ENCODE results near the gene GFI1B. TPM values are rescaled to one million over a fixed set of nuclear protein-coding genes. Genes with fewer than 3 reads are reported as not detected.

The GFI1B gene
- total and polyA plus RNA-seq, 10 of the 15 experiments (the other 5 are each of a cell fraction or from before 2014, with no cell fraction given) = 0.04 to 0.11 (median 0.05) TPM; not detected in 7

- TF ChIP-seq PBX3 (IDR thresholded peaks at IDR 0.05; ENCODE audit: insufficient replicate concordance, low read depth, low read length) (no peak), ZBTB40 (IDR thresholded peaks at IDR 0.05; ENCODE audit: borderline replicate concordance) (peak; percentile 98), POLR2AphosphoS2 (IDR thresholded peaks at IDR 0.05; ENCODE audit: low read depth, low read length) (peak; percentile 49), MYC (IDR thresholded peaks at IDR 0.05; ENCODE audit: insufficient read depth, insufficient read length, insufficient replicate concordance, low read length, severe bottlenecking) (no peak), CREM (IDR thresholded peaks at IDR 0.05; ENCODE audit: low read depth) (peak; percentile 85), SMC3 (IDR thresholded peaks at IDR 0.05; ENCODE audit: borderline replicate concordance, low read length) (no peak), MXI1 (IDR thresholded peaks at IDR 0.05; ENCODE audit: low read depth, low read length) (peak; percentile 87), CEBPB (IDR thresholded peaks at IDR 0.05; ENCODE audit: borderline replicate concordance in 1 of 2, low read depth in 2 of 2, low read length in 2 of 2) (no peak), ATF7 (IDR thresholded peaks at IDR 0.05; ENCODE audit: low read depth) (peak; percentile 72), BCL3 (IDR thresholded peaks at IDR 0.05; ENCODE audit: borderline replicate concordance, insufficient read depth, low read depth, low read length, poor library complexity, severe bottlenecking) (no peak), ASH2L (IDR thresholded peaks at IDR 0.05; ENCODE audit: borderline replicate concordance, low read depth) (peak; percentile 61; the same call in 1 of the 2 replicates), YY1 (IDR thresholded peaks at IDR 0.05; ENCODE audit: low read depth, low read length) (peak; percentile 97), NR2F1 (conservative IDR thresholded peaks at IDR 0.05) (0 out of 2 replicates have a peak, but pooled peaks have one; percentile 14), ETV6 (conservative IDR thresholded peaks at IDR 0.05 in 1 of 2, IDR thresholded peaks at IDR 0.05 in 1 of 2; ENCODE audit: borderline replicate concordance in 1 of 2, low read depth in 1 of 2) (peak in 1 of 2 experiments; percentile 56; a peak in 1 of 4 replicates), EGR1 (IDR thresholded peaks at IDR 0.05; ENCODE audit: borderline replicate concordance in 1 of 2, low read depth in 2 of 2, low read length in 2 of 2) (no peak)
- TF ChIP-seq, protein P1, sequence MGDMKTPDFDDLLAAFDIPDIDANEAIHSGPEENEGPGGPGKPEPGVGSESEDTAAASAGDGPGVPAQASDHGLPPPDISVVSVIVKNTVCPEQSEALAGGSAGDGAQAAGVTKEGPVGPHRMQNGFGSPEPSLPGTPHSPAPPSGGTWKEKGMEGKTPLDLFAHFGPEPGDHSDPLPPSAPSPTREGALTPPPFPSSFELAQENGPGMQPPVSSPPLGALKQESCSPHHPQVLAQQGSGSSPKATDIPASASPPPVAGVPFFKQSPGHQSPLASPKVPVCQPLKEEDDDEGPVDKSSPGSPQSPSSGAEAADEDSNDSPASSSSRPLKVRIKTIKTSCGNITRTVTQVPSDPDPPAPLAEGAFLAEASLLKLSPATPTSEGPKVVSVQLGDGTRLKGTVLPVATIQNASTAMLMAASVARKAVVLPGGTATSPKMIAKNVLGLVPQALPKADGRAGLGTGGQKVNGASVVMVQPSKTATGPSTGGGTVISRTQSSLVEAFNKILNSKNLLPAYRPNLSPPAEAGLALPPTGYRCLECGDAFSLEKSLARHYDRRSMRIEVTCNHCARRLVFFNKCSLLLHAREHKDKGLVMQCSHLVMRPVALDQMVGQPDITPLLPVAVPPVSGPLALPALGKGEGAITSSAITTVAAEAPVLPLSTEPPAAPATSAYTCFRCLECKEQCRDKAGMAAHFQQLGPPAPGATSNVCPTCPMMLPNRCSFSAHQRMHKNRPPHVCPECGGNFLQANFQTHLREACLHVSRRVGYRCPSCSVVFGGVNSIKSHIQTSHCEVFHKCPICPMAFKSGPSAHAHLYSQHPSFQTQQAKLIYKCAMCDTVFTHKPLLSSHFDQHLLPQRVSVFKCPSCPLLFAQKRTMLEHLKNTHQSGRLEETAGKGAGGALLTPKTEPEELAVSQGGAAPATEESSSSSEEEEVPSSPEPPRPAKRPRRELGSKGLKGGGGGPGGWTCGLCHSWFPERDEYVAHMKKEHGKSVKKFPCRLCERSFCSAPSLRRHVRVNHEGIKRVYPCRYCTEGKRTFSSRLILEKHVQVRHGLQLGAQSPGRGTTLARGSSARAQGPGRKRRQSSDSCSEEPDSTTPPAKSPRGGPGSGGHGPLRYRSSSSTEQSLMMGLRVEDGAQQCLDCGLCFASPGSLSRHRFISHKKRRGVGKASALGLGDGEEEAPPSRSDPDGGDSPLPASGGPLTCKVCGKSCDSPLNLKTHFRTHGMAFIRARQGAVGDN (IDR thresholded peaks at IDR 0.05) = no peak
Observed at GRCh38 chr9:133030317-133031129, 52.0 kb downstream of the GFI1B start, which contains the start of gene GTF3C5 (continued).

Data from GM12878 (cell line).